K562 (cell line): Measurements from ENCODE around the gene DOCK3. TPM values are rescaled to one million over a fixed set of nuclear protein-coding genes. Genes with fewer than 3 reads are reported as not detected.

Experiments
- ATAC-seq: fragments of 200-7000 bp; cut with Tn5 transposase; 3 replicates; pipeline ENCODE4 v1.9.1; 2020; ENCODE audit warnings: moderate library complexity
- BruUV-seq: library from RNA; stranded (reverse); fragments of 400-500 nt; replicated peaks from 2 replicates; lab custom pipeline; 2021; lab: Mats Ljungman, UMichigan
- CTCF ChIA-PET: fragments of 300-600 bp; formaldehyde crosslinking; extraction: SDS; loops from one replicate; lab custom pipeline; 2021; ENCODE audit warnings: low intra/inter-chr PET ratio; lab: Yijun Ruan, JAX
- POLR2A ChIA-PET: fragments of 300-600, 350-650 bp; sonication (Branson Sonifier 250); formaldehyde crosslinking; extraction: SDS; loops from one replicate; lab custom pipeline; 2021; ENCODE audit warnings: antibody characterized with exemption, inconsistent platforms; lab: Yijun Ruan, JAX
- DNase-seq, 4 experiments: peaks; one replicate each; pipeline versions ENCODE4 v3.0.0 to v3.0.0-alpha.2; 2011 to 2018; ENCODE audit warnings: low spot score in 3 of 4, mixed read lengths in 3 of 4; ENCODE audit errors: extremely low read depth in 1 of 4
- FAIRE-seq: peaks from 2 replicates; lab custom pipeline; 2011; peaks lifted over from hg19 to GRCh38; lab: Jason Lieb, UNC
- H2AFZ ChIP-seq: 2 replicates; pipeline ENCODE4 v1.6.0; 2011; ENCODE audit warnings: low read depth, low read length, control low read depth, inconsistent platforms
- H3K27ac ChIP-seq: fragments of 200-600 bp; 3 replicates; pipeline ENCODE4 v1.8.0; 2011; ENCODE audit warnings: low read depth, mild to moderate bottlenecking, control low read depth, inconsistent platforms, low read length, moderate library complexity, mixed read lengths; ENCODE audit errors: extremely low read depth
- H3K27me3 ChIP-seq, 2 experiments: fragments of 300-600 bp in 1 of 2; 2 replicates in 1 of 2; 3 replicates in 1 of 2; pipeline versions ENCODE4 v1.6.0 to v1.8.0; 2011; ENCODE audit warnings: inconsistent platforms in 2 of 2, low read length in 2 of 2, mild to moderate bottlenecking in 1 of 2, mixed read lengths in 1 of 2, moderate library complexity in 1 of 2; ENCODE audit not compliant: control insufficient read depth in 2 of 2, insufficient read depth in 2 of 2
- H3K36me3 ChIP-seq: fragments of 300-600 bp; 3 replicates; pipeline ENCODE4 v1.8.0; 2011; ENCODE audit warnings: mild to moderate bottlenecking, low read length, inconsistent platforms; ENCODE audit not compliant: control insufficient read depth, insufficient read depth
- H3K4me1 ChIP-seq, 2 experiments: fragments of 200-600 bp in 1 of 2; replicated peaks in 1 of 2; 2 replicates in 1 of 2; 3 replicates in 1 of 2; pipeline versions ENCODE4 v1.5.1 to v1.8.0; 2011; ENCODE audit warnings: inconsistent platforms in 2 of 2, low read length in 2 of 2, mild to moderate bottlenecking in 1 of 2, mixed read lengths in 1 of 2, moderate library complexity in 1 of 2; ENCODE audit not compliant: control insufficient read depth in 2 of 2, insufficient read depth in 2 of 2
- H3K4me2 ChIP-seq: 2 replicates; pipeline ENCODE4 v1.6.1; 2011; ENCODE audit warnings: low read length, control low read depth, inconsistent platforms, mixed read lengths; ENCODE audit not compliant: insufficient read depth
- H3K4me3 ChIP-seq: fragments of 200-600 bp; sonication (generic), shearing (Covaris generic); 2 replicates; pipeline ENCODE4 v1.5.1; 2016; ENCODE audit warnings: control low read depth, inconsistent platforms
- H3K79me2 ChIP-seq: fragments of 200-600 bp; 3 replicates; pipeline ENCODE4 v1.8.0; 2011; ENCODE audit warnings: low read length, inconsistent platforms; ENCODE audit not compliant: control insufficient read depth, insufficient read depth
- H3K9ac ChIP-seq, 2 experiments: 2 replicates each; pipeline versions ENCODE4 v1.6.0 to v1.6.1; 2011; ENCODE audit warnings: low read depth in 2 of 2, low read length in 2 of 2, control low read depth in 1 of 2, inconsistent platforms in 1 of 2, mild to moderate bottlenecking in 1 of 2, mixed read lengths in 1 of 2; ENCODE audit not compliant: insufficient read depth in 1 of 2
- H3K9me1 ChIP-seq: one replicate; pipeline ENCODE4 v1.6.0; 2011; ENCODE audit warnings: inconsistent platforms, mild to moderate bottlenecking, low read length, moderate library complexity; ENCODE audit not compliant: control insufficient read depth, insufficient read depth
- H3K9me3 ChIP-seq: replicated peaks from 2 replicates; pipeline ENCODE4 v1.5.1; 2011; ENCODE audit warnings: low read depth, low read length, inconsistent platforms; ENCODE audit not compliant: control insufficient read depth, insufficient read depth
- H4K20me1 ChIP-seq: replicated peaks from 2 replicates; pipeline ENCODE4 v1.6.1; 2011; ENCODE audit warnings: low read length, inconsistent platforms, mixed read lengths; ENCODE audit not compliant: control insufficient read depth, insufficient read depth
- ATF1 ChIP-seq, 2 experiments: fragments of 450-650 bp in 1 of 2; IDR thresholded peaks; 2 replicates each; pipeline ENCODE4 v1.6.1; 2016; ENCODE audit warnings: missing compliant biosample characterization in 1 of 2, missing genetic modification characterization in 1 of 2
- BRCA1 ChIP-seq, 2 experiments: fragments of 450-650 bp in 1 of 2; sonication (generic) in 1 of 2; formaldehyde crosslinking in 1 of 2; IDR thresholded peaks; 2 replicates each; pipeline versions ENCODE4 v1.5.0 to v1.6.1; 2017 to 2020; ENCODE audit warnings: mild to moderate bottlenecking in 1 of 2, missing genetic modification reagents in 1 of 2
- CEBPB ChIP-seq: fragments of 450-650 bp; IDR thresholded peaks from 2 replicates; pipeline ENCODE4 v1.6.1; 2016; ENCODE audit warnings: missing genetic modification characterization, missing compliant biosample characterization
- ESRRB ChIP-seq: fragments of 250-450 bp; sonication (Bioruptor Pico); IDR thresholded peaks from 2 replicates; pipeline ENCODE4 v1.5.0; 2020; ENCODE audit warnings: mild to moderate bottlenecking, moderate library complexity, borderline replicate concordance
- ETV5 ChIP-seq: sonication (generic); formaldehyde crosslinking; IDR thresholded peaks from 2 replicates; pipeline ENCODE4 v1.4.0; 2020; ENCODE audit warnings: low read depth, mild to moderate bottlenecking, missing genetic modification reagents
- HNRNPH1 ChIP-seq: fragments of 200-400 bp; formaldehyde crosslinking; optimal IDR thresholded peaks from 2 replicates; pipeline ENCODE3; 2017; ENCODE audit warnings: low read depth, mild to moderate bottlenecking, low read length, moderate library complexity
- MBD2 ChIP-seq: sonication (generic); IDR thresholded peaks from 2 replicates; pipeline ENCODE4 v1.6.1; 2016; ENCODE audit warnings: low read depth, borderline replicate concordance
- MCM2 ChIP-seq: fragments of 450-650 bp; IDR thresholded peaks from 2 replicates; pipeline ENCODE4 v1.6.1; 2017; ENCODE audit warnings: low read depth, mild to moderate bottlenecking
- POLR2G ChIP-seq: fragments of 200-400 bp; formaldehyde crosslinking; IDR thresholded peaks from 2 replicates; pipeline ENCODE4 v1.6.1; 2017; ENCODE audit warnings: low read depth, mild to moderate bottlenecking, antibody characterized with exemption, low read length, moderate library complexity
- PTBP1 ChIP-seq: fragments of 200-400 bp; formaldehyde crosslinking; IDR thresholded peaks from 2 replicates; pipeline ENCODE4 v1.6.1; 2017; ENCODE audit warnings: low read depth, low read length
- RFX1 ChIP-seq: fragments of 450-650 bp; IDR thresholded peaks from 2 replicates; pipeline ENCODE4 v1.6.1; 2016; ENCODE audit warnings: mild to moderate bottlenecking, moderate library complexity
- YBX1 ChIP-seq: fragments of 450-650 bp; IDR thresholded peaks from 2 replicates; pipeline ENCODE4 v1.7.1; 2016; ENCODE audit warnings: mild to moderate bottlenecking
- ZNF354B ChIP-seq: fragments of 250-450 bp; sonication (Bioruptor Pico); IDR thresholded peaks from 2 replicates; pipeline ENCODE4 v1.4.0; 2020
- ZNF384 ChIP-seq: IDR thresholded peaks from 2 replicates; pipeline ENCODE4 v1.6.1; 2012; ENCODE audit warnings: low read depth, low read length, improper control_type of control experiment
- ZNF79 ChIP-seq: fragments of 250-450 bp; sonication (Bioruptor Pico); IDR thresholded peaks from 2 replicates; pipeline ENCODE4 v1.4.0; 2020; ENCODE audit warnings: low read depth, mild to moderate bottlenecking, moderate library complexity
- WGBS: fragments of 100-300 bp; shearing (Covaris generic); methylation state at CpG from one replicate; pipeline ENCODE4 v1.1.6; 2016; ENCODE audit warnings: low coverage, mixed read lengths; ENCODE audit not compliant: insufficient coverage; ENCODE audit errors: missing lambda C conversion rate; 5-methylcytosine and 5-hydroxymethylcytosine counted together
- in situ Hi-C: fragments of 300-500 bp; cut with MboI; formaldehyde crosslinking; loops from 4 replicates; pipeline ENCODE4 v1.15.0; 2018; ENCODE audit warnings: inconsistent platforms, mixed read lengths
- intact Hi-C: fragments of 100-400 bp; cut with micrococcal nuclease; formaldehyde crosslinking; loops from 2 replicates; pipeline ENCODE4 v1.14.2; 2022
- polyA plus RNA-seq, 8 experiments: library from polyadenylated mRNA; depleted of rRNA in 4 of 8; stranded (reverse) in 5 of 8; unstranded in 3 of 8; fragments of >200 nt; fragmentation: Nextera tagmentation in 2 of 8; fragmentation: Illumina TruSeq in 1 of 8; extraction: Ambion mirVana in 2 of 8; extraction: Trizol in 1 of 8; gene quantifications; 2 replicates each; pipeline versions ENCODE4 v1.2.1 to v1.2.3, GENCODE V29; 2011 to 2014; ENCODE audit warnings: inconsistent platforms in 1 of 8, missing spikeins in 1 of 8
- total RNA-seq, 7 experiments: library from RNA; depleted of rRNA in 6 of 7; stranded (reverse); fragments of >200 nt in 6 of 7; fragmentation: Illumina TruSeq in 2 of 7; extraction: Trizol in 2 of 7; gene quantifications; 2 replicates each; pipeline versions ENCODE4 v1.2.1 to v1.2.3, GENCODE V29; 2011 to 2021; ENCODE audit warnings: low replicate concordance in 1 of 7
- TF ChIP-seq, protein P1 (sequence below): fragments of 250-450 bp; sonication (Bioruptor Pico); IDR thresholded peaks from 2 replicates; pipeline ENCODE4 v1.8.0; 2021; ENCODE audit warnings: borderline replicate concordance, mild to moderate bottlenecking, moderate library complexity; ENCODE audit not compliant: poor library complexity, severe bottlenecking
- TF ChIP-seq, protein P2 (sequence below): fragments of 250-450 bp; sonication (Bioruptor Pico); IDR thresholded peaks from 2 replicates; pipeline ENCODE4 v1.9.0; 2021; ENCODE audit warnings: mild to moderate bottlenecking
- TF ChIP-seq, protein P3 (sequence below): IDR thresholded peaks from 2 replicates; pipeline ENCODE4 v1.6.1; 2014; ENCODE audit warnings: antibody characterized with exemption
- TF ChIP-seq, protein P4 (sequence below): fragments of 450-650 bp; IDR thresholded peaks from 2 replicates; pipeline ENCODE4 v1.6.1; 2016; ENCODE audit warnings: missing biosample characterization, missing genetic modification characterization

Gene DOCK3
- total and polyA plus RNA-seq, 9 of the 15 experiments (the other 6 are each of a cell fraction or from before 2014, with no cell fraction given) = under 0.01 to 0.03 (median 0.01) TPM; not detected in 4

- Histone ChIP-seq H3K27me3 (peaks cover 9 to 27% of the 10 kb centered on the region in 2 experiments; a peak in 4 of 5 replicates), H4K20me1 (no peaks in the 10 kb centered on the region; the same call in 1 of the 2 replicates), H3K4me1 (peaks cover 0 to 14% of the 10 kb centered on the region in 2 experiments; a peak in 2 of 5 replicates), H3K4me2 (no peak overlapping the region), H3K4me3 (no peak overlapping the region), H3K9ac (no peak overlapping the region), H3K9me3 (no peaks in the 10 kb centered on the region), H2AFZ (no peak overlapping the region), H3K9me1 (no peaks in the 10 kb centered on the region), H3K36me3 (no peaks in the 10 kb centered on the region), H3K79me2 (no peaks in the 10 kb centered on the region), H3K27ac (no peak overlapping the region)
- ChIA-PET POLR2A (interaction anchor here (0.6 kb wide), 1 partner anchor 51 kb away, joined by 3 read pairs; no protein-coding TSS in a partner anchor), CTCF (no interaction called here)
- WGBS = 0% methylated on average over 2 of the region's 3 CpGs
- no peak for DNase-seq
- in situ Hi-C loops (no loop called here), intact Hi-C loops (loop anchor here (10.0 kb wide), 1 partner anchor 702 kb away; no protein-coding TSS in a partner anchor)
- no TSS peak for BruUV-seq
- ATAC-seq = no peak
- no peak for FAIRE-seq
- TF ChIP-seq POLR2G (no peak), MBD2 (no peak), ESRRB (CRISPR knock-in tag) (no peak), HNRNPH1 (no peak), BRCA1 (IDR thresholded peaks at IDR 0.05) (no peak), BRCA1 (CRISPR knock-in tag; IDR thresholded peaks at IDR 0.05) (no peak), ZNF384 (no peak), RFX1 (no peak), YBX1 (no peak), ETV5 (CRISPR knock-in tag) (no peak), ZNF354B (CRISPR knock-in tag) (no peak), ZNF79 (CRISPR knock-in tag) (no peak), ATF1 (CRISPR knock-in tag; IDR thresholded peaks at IDR 0.05) (no peak), ATF1 (tag; IDR thresholded peaks at IDR 0.05) (no peak), CEBPB (tag) (no peak), MCM2 (no peak), PTBP1 (no peak)
- TF ChIP-seq, protein P1, sequence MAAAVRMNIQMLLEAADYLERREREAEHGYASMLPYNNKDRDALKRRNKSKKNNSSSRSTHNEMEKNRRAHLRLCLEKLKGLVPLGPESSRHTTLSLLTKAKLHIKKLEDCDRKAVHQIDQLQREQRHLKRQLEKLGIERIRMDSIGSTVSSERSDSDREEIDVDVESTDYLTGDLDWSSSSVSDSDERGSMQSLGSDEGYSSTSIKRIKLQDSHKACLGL (CRISPR knock-in tag) = no peak
- TF ChIP-seq, protein P2, sequence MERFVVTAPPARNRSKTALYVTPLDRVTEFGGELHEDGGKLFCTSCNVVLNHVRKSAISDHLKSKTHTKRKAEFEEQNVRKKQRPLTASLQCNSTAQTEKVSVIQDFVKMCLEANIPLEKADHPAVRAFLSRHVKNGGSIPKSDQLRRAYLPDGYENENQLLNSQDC = no peak
- TF ChIP-seq, protein P3, sequence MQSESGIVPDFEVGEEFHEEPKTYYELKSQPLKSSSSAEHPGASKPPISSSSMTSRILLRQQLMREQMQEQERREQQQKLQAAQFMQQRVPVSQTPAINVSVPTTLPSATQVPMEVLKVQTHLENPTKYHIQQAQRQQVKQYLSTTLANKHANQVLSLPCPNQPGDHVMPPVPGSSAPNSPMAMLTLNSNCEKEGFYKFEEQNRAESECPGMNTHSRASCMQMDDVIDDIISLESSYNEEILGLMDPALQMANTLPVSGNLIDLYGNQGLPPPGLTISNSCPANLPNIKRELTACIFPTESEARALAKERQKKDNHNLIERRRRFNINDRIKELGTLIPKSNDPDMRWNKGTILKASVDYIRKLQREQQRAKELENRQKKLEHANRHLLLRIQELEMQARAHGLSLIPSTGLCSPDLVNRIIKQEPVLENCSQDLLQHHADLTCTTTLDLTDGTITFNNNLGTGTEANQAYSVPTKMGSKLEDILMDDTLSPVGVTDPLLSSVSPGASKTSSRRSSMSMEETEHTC = no peak
- TF ChIP-seq, protein P4, sequence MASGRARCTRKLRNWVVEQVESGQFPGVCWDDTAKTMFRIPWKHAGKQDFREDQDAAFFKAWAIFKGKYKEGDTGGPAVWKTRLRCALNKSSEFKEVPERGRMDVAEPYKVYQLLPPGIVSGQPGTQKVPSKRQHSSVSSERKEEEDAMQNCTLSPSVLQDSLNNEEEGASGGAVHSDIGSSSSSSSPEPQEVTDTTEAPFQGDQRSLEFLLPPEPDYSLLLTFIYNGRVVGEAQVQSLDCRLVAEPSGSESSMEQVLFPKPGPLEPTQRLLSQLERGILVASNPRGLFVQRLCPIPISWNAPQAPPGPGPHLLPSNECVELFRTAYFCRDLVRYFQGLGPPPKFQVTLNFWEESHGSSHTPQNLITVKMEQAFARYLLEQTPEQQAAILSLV (tag) = no peak
These were observed 2.1 kb upstream of the DOCK3 start for GRCh38 chr3:50672656-50673055.
